Vagina (tissue), 2 donors: ENCODE results near the gene EIF4G1. TPM values are rescaled to one million over a fixed set of nuclear protein-coding genes. Genes with fewer than 3 reads are reported as not detected.

Experiments
- DNase-seq, 2 donors: peaks; one replicate each; pipeline ENCODE4 v3.0.0-alpha.2; 2017; ENCODE audit errors: extremely low spot score in 2 of 2
- H3K27ac ChIP-seq: fragments of 200-600 bp; sonication (generic); one replicate; pipeline ENCODE4 v1.5.1; 2019
- H3K27me3 ChIP-seq: fragments of 200-600 bp; sonication (generic); one replicate; pipeline ENCODE4 v1.5.1; 2019
- H3K36me3 ChIP-seq, 2 donors: fragments of 200-600 bp; sonication (generic); one replicate each; pipeline ENCODE4 v1.5.1; 2017 to 2019
- H3K4me1 ChIP-seq: fragments of 200-600 bp; sonication (generic); one replicate; pipeline ENCODE4 v1.5.1; 2019
- H3K4me3 ChIP-seq, 2 donors: fragments of 200-600 bp; sonication (generic); 1 replicate in 1 of 2; 2 replicates in 1 of 2; pipeline ENCODE4 v1.5.1; 2016 to 2019
- H3K9me3 ChIP-seq: fragments of 200-600 bp; sonication (generic); one replicate; pipeline ENCODE4 v1.5.1; 2019
- CTCF ChIP-seq, 3 experiments: fragments of 450-650 bp in 2 of 3; fragments of 200-600 bp in 1 of 3; sonication (generic) in 1 of 3; IDR thresholded peaks; one replicate each; pipeline ENCODE4 v1.5.1; 2017 to 2019; ENCODE audit warnings: antibody characterized with exemption in 3 of 3, mild to moderate bottlenecking in 2 of 3, moderate library complexity in 2 of 3
- POLR2A ChIP-seq, 2 donors: fragments of 450-650 bp; IDR thresholded peaks; one replicate each; pipeline ENCODE4 v1.6.1; 2017; ENCODE audit warnings: antibody characterized with exemption in 2 of 2, mild to moderate bottlenecking in 2 of 2, moderate library complexity in 2 of 2
- POLR2AphosphoS5 ChIP-seq, 2 donors: sonication (generic); formaldehyde crosslinking; IDR thresholded peaks; one replicate each; pipeline ENCODE4 v1.9.0; 2017; ENCODE audit warnings: antibody characterized with exemption in 2 of 2, mild to moderate bottlenecking in 2 of 2, low read depth in 1 of 2; ENCODE audit not compliant: insufficient read depth in 1 of 2
- intact Hi-C: fragments of 100-400 bp; cut with DNase I; formaldehyde crosslinking; loops from one replicate; pipeline ENCODE4 v1.15.1; 2023
- small RNA-seq: library from RNA; depleted of rRNA; stranded (forward); fragments of <200 nt; gene quantifications from one replicate; pipeline ENCODE3, GENCODE V24; 2016
- total RNA-seq: library from RNA; depleted of rRNA; stranded (reverse); fragments of >200 nt; gene quantifications from one replicate; pipeline ENCODE4 v1.2.3, GENCODE V29; 2016

The EIF4G1 gene
- total RNA-seq, 1 donor from 2014 or later = 207 TPM

GRCh38 chr3:184383033-184383740, 68.8 kb downstream of the EIF4G1 start:
- Histone ChIP-seq H3K36me3 (peaks cover 0 to 3% of the 10 kb centered on the region in 2 donors), H3K4me3 (no peak overlapping the region), H3K27me3 (no peaks in the 10 kb centered on the region), H3K9me3 (no peaks in the 10 kb centered on the region), H3K27ac (no peak overlapping the region), H3K4me1 (peaks cover 23% of the 10 kb centered on the region)
- TF ChIP-seq POLR2AphosphoS5 (IDR thresholded peaks at IDR 0.05; ENCODE audit: insufficient read depth in 1 of 2, low read depth in 1 of 2) (no peak), POLR2A (IDR thresholded peaks at IDR 0.05) (no peak), CTCF (IDR thresholded peaks at IDR 0.05) (no peak)
- no peak for DNase-seq
- intact Hi-C loops = no loop called here

GRCh38 chr3:184384342-184384741, 69.9 kb downstream of the EIF4G1 start:
- Histone ChIP-seq H3K27ac (no peak overlapping the region), H3K27me3 (no peaks in the 10 kb centered on the region), H3K9me3 (no peaks in the 10 kb centered on the region), H3K4me3 (no peak overlapping the region), H3K4me1 (peaks cover 13% of the 10 kb centered on the region), H3K36me3 (peaks cover 0 to 3% of the 10 kb centered on the region in 2 donors)
- DNase-seq = no peak
- intact Hi-C loops = no loop called here
- TF ChIP-seq CTCF (IDR thresholded peaks at IDR 0.05) (no peak), POLR2A (IDR thresholded peaks at IDR 0.05) (no peak), POLR2AphosphoS5 (IDR thresholded peaks at IDR 0.05; ENCODE audit: insufficient read depth in 1 of 2, low read depth in 1 of 2) (no peak)

Small RNA genes within 50 kb of the gene (small RNA-seq; reads per million reads assigned to genes)
- gene SNORD66 = 753 reads per million, percentile 99 among the genes with 10 or more reads in this experiment

Other genes with a start within 250 kb of the EIF4G1 start
- not detected for gene HTR3E, start 217.5 kb upstream of the EIF4G1 start, total RNA-seq
- 30.2 TPM for gene EIF2B5, start 179.2 kb upstream of the EIF4G1 start, total RNA-seq
- gene DVL3, start 159.2 kb upstream of the EIF4G1 start, total RNA-seq = 39.0 TPM
- 223 TPM for gene AP2M1, start 139.8 kb upstream of the EIF4G1 start, total RNA-seq
- 94.0 TPM for gene ABCF3, start 128.4 kb upstream of the EIF4G1 start, total RNA-seq
- gene VWA5B2, start 85.0 kb upstream of the EIF4G1 start, total RNA-seq = 0.98 TPM
- gene ALG3, start 65.6 kb upstream of the EIF4G1 start, total RNA-seq = 58.2 TPM
- gene EEF1AKMT4, start 64.9 kb upstream of the EIF4G1 start, total RNA-seq = 5.6 TPM
- gene CAMK2N2, start 53.1 kb upstream of the EIF4G1 start, total RNA-seq = not detected
- gene ECE2, start 38.6 kb upstream of the EIF4G1 start, total RNA-seq = 1.7 TPM
- gene PSMD2, start 15.4 kb upstream of the EIF4G1 start, total RNA-seq = 108 TPM
- 28.5 TPM for gene FAM131A, start 23.0 kb downstream of the EIF4G1 start, total RNA-seq
- gene CLCN2, start 47.0 kb downstream of the EIF4G1 start, total RNA-seq = 8.1 TPM
- 64.3 TPM for gene POLR2H, start 47.1 kb downstream of the EIF4G1 start, total RNA-seq
- gene THPO, start 63.6 kb downstream of the EIF4G1 start, total RNA-seq = 0.74 TPM
- 32.7 TPM for gene CHRD, start 65.4 kb downstream of the EIF4G1 start, total RNA-seq
- 17.7 TPM for gene EPHB3, start 247.2 kb downstream of the EIF4G1 start, total RNA-seq